IMR-90 (cell line): ENCODE data around the gene VTCN1. TPM values are rescaled to one million over a fixed set of nuclear protein-coding genes. Genes with fewer than 3 reads are reported as not detected.

Experiments used
- ATAC-seq: fragments of 200-7000 bp; cut with Tn5 transposase; 2 replicates; pipeline ENCODE4 v1.9.1; 2020; ENCODE audit warnings: low read depth, mild to moderate bottlenecking, moderate library complexity
- BruUV-seq: library from RNA; stranded (reverse); fragments of 400-500 nt; replicated peaks from 2 replicates; lab custom pipeline; 2021; lab: Mats Ljungman, UMichigan
- CTCF ChIA-PET: fragments of 300-600 bp; formaldehyde crosslinking; extraction: SDS; loops from one replicate; lab custom pipeline; 2021; ENCODE audit warnings: antibody characterized with exemption; lab: Yijun Ruan, JAX
- POLR2A ChIA-PET: fragments of 300-600 bp; sonication (Branson Sonifier 250); formaldehyde crosslinking; loops from one replicate; lab custom pipeline; 2022; ENCODE audit warnings: antibody characterized with exemption; ENCODE audit not compliant: unreplicated experiment; lab: Charles Lee
- DNase-seq: peaks from one replicate; pipeline ENCODE4 v3.0.0; 2013
- H2AFZ ChIP-seq: replicated peaks from 2 replicates; pipeline ENCODE3; 2013; ENCODE audit warnings: low read length, mild to moderate bottlenecking; ENCODE audit not compliant: poor library complexity
- H2AK5ac ChIP-seq: 2 replicates; pipeline ENCODE4 v1.6.1; 2013; ENCODE audit warnings: low read depth, low read length, inconsistent platforms
- H2AK9ac ChIP-seq: replicated peaks from 2 replicates; pipeline ENCODE3; 2013; ENCODE audit warnings: mild to moderate bottlenecking, low read depth, low read length, moderate library complexity; ENCODE audit not compliant: poor library complexity
- H2BK120ac ChIP-seq: 2 replicates; pipeline ENCODE4 v1.6.1; 2013; ENCODE audit warnings: low read depth, low read length, inconsistent platforms
- H2BK15ac ChIP-seq: 3 replicates; pipeline ENCODE4 v1.6.1; 2013; ENCODE audit warnings: low read depth, low read length, inconsistent platforms
- H2BK20ac ChIP-seq: 2 replicates; pipeline ENCODE4 v1.6.1; 2013; ENCODE audit warnings: low read depth, mild to moderate bottlenecking, inconsistent platforms, low read length, moderate library complexity
- H2BK5ac ChIP-seq: 2 replicates; pipeline ENCODE4 v1.6.1; 2013; ENCODE audit warnings: mild to moderate bottlenecking, low read depth, low read length, inconsistent platforms; ENCODE audit not compliant: poor library complexity, severe bottlenecking
- H3K14ac ChIP-seq: replicated peaks from 2 replicates; pipeline ENCODE4 v1.6.1; 2013; ENCODE audit warnings: low read depth, low read length, inconsistent platforms
- H3K18ac ChIP-seq: 2 replicates; pipeline ENCODE4 v1.6.1; 2013; ENCODE audit warnings: low read depth, low read length, control low read depth
- H3K23ac ChIP-seq: 2 replicates; pipeline ENCODE4 v1.6.1; 2013; ENCODE audit warnings: low read depth, low read length, inconsistent platforms
- H3K27ac ChIP-seq: 2 replicates; pipeline ENCODE4 v1.5.1; 2013; ENCODE audit warnings: mild to moderate bottlenecking, control low read depth, low read length; ENCODE audit not compliant: insufficient read depth
- H3K27me3 ChIP-seq: 2 replicates; pipeline ENCODE4 v1.6.1; 2013; ENCODE audit warnings: low read length; ENCODE audit not compliant: control insufficient read depth, insufficient read depth
- H3K36me3 ChIP-seq: 2 replicates; pipeline ENCODE4 v1.6.1; 2013; ENCODE audit warnings: low read length, mixed read lengths; ENCODE audit not compliant: control insufficient read depth, insufficient read depth
- H3K4ac ChIP-seq: 2 replicates; pipeline ENCODE4 v1.6.1; 2013; ENCODE audit warnings: low read depth, low read length, inconsistent platforms
- H3K4me1 ChIP-seq: 2 replicates; pipeline ENCODE4 v1.6.1; 2013; ENCODE audit warnings: low read length, mixed read lengths; ENCODE audit not compliant: control insufficient read depth, insufficient read depth
- H3K4me2 ChIP-seq: 2 replicates; pipeline ENCODE4 v1.6.1; 2013; ENCODE audit warnings: low read depth, mild to moderate bottlenecking, control low read depth, low read length, moderate library complexity
- H3K4me3 ChIP-seq: 2 replicates; pipeline ENCODE4 v1.5.1; 2013; ENCODE audit warnings: low read depth, mild to moderate bottlenecking, control low read depth, low read length, moderate library complexity; ENCODE audit not compliant: insufficient read depth
- H3K56ac ChIP-seq: 2 replicates; pipeline ENCODE4 v1.6.1; 2013; ENCODE audit warnings: low read length, inconsistent platforms; ENCODE audit not compliant: insufficient read depth; ENCODE audit errors: extremely low read depth
- H3K79me1 ChIP-seq, 2 experiments: 2 replicates each; pipeline ENCODE4 v1.6.1; 2013; ENCODE audit warnings: low read length in 2 of 2, inconsistent platforms in 1 of 2, low read depth in 1 of 2
- H3K9ac ChIP-seq: 2 replicates; pipeline ENCODE4 v1.6.1; 2013; ENCODE audit warnings: low read depth, low read length, control low read depth
- H3K9me1 ChIP-seq: 2 replicates; pipeline ENCODE4 v1.6.1; 2013; ENCODE audit warnings: low read length, inconsistent platforms; ENCODE audit not compliant: insufficient read depth
- H3K9me3 ChIP-seq: 2 replicates; pipeline ENCODE4 v1.6.1; 2013; ENCODE audit warnings: low read length; ENCODE audit not compliant: control insufficient read depth, insufficient read depth
- H4K20me1 ChIP-seq: 2 replicates; pipeline ENCODE4 v1.6.1; 2013; ENCODE audit warnings: low read length, inconsistent platforms; ENCODE audit not compliant: insufficient read depth
- H4K5ac ChIP-seq: 2 replicates; pipeline ENCODE4 v1.6.1; 2013; ENCODE audit warnings: mild to moderate bottlenecking, low read depth, low read length, control low read depth
- H4K8ac ChIP-seq, 2 experiments: 2 replicates each; pipeline ENCODE4 v1.6.1; 2013; ENCODE audit warnings: low read depth in 2 of 2, low read length in 2 of 2, control low read depth in 1 of 2, inconsistent platforms in 1 of 2
- H4K91ac ChIP-seq: 2 replicates; pipeline ENCODE4 v1.6.1; 2013; ENCODE audit warnings: low read depth, low read length, inconsistent platforms; ENCODE audit not compliant: insufficient read depth
- BHLHE40 ChIP-seq: fragments of 150-350 bp; IDR thresholded peaks from 2 replicates; pipeline ENCODE4 v1.6.1; 2016; ENCODE audit warnings: mild to moderate bottlenecking, low read depth, low read length
- CHD1 ChIP-seq: IDR thresholded peaks from 2 replicates; pipeline ENCODE4 v1.6.1; 2012; ENCODE audit warnings: low read depth, low read length, improper control_type of control experiment
- ELK1 ChIP-seq: fragments of 150-350 bp; IDR thresholded peaks from 2 replicates; pipeline ENCODE4 v1.6.1; 2016; ENCODE audit warnings: low read depth, mild to moderate bottlenecking, low read length, moderate library complexity, borderline replicate concordance
- POLR2A ChIP-seq: IDR thresholded peaks from 2 replicates; pipeline ENCODE4 v1.6.1; 2012; ENCODE audit warnings: mild to moderate bottlenecking, low read depth, low read length
- RAD21 ChIP-seq: IDR thresholded peaks from 2 replicates; pipeline ENCODE4 v1.6.1; 2012; ENCODE audit warnings: low read length, improper control_type of control experiment
- RCOR1 ChIP-seq: IDR thresholded peaks from 2 replicates; pipeline ENCODE4 v1.6.1; 2012; ENCODE audit warnings: mild to moderate bottlenecking, low read length, improper control_type of control experiment; ENCODE audit not compliant: insufficient replicate concordance
- WGBS, 2 experiments: methylation state at CpG; one replicate each; pipeline versions ENCODE4 v1.1.5 to v1.1.7; 2013; ENCODE audit warnings: missing lambda C conversion rate in 2 of 2; ENCODE audit not compliant: insufficient read length in 1 of 2; ENCODE audit errors: extremely low coverage in 2 of 2; 5-methylcytosine and 5-hydroxymethylcytosine counted together
- dilution Hi-C: fragments of 300-500 bp; cut with HindIII; formaldehyde crosslinking; loops from one replicate; pipeline ENCODE4 v1.14.3; 2018; ENCODE audit warnings: low sequenced_read_pairs; ENCODE audit not compliant: unreplicated experiment
- in situ Hi-C: fragments of 300-500 bp; cut with MboI; formaldehyde crosslinking; loops from 3 replicates; pipeline ENCODE4 v1.14.3; 2019; ENCODE audit warnings: low sequenced_read_pairs, inconsistent platforms, mixed read lengths
- intact Hi-C: fragments of 100-400 bp; cut with micrococcal nuclease; formaldehyde crosslinking; loops from 2 replicates; pipeline ENCODE4 v1.10.0; 2022
- polyA plus RNA-seq, 3 experiments: library from polyadenylated mRNA; depleted of rRNA; stranded (reverse); fragments of >200 nt; gene quantifications; 2 replicates each; pipeline ENCODE4 v1.2.3, GENCODE V29; 2012; ENCODE audit warnings: low replicate concordance in 1 of 3
- total RNA-seq: library from RNA; depleted of rRNA; stranded (reverse); fragments of >200 nt; gene quantifications from 2 replicates; pipeline ENCODE4 v1.2.3, GENCODE V29; 2012
- TF ChIP-seq, protein P1 (sequence below): conservative IDR thresholded peaks from 2 replicates; pipeline ENCODE4 v1.5.1; 2012; ENCODE audit warnings: mild to moderate bottlenecking, low read depth, low read length, improper control_type of control experiment

VTCN1 gene
- total and polyA plus RNA-seq, 2 of the 4 experiments (the other 2 are of a cell fraction), result not detected

DNA sequence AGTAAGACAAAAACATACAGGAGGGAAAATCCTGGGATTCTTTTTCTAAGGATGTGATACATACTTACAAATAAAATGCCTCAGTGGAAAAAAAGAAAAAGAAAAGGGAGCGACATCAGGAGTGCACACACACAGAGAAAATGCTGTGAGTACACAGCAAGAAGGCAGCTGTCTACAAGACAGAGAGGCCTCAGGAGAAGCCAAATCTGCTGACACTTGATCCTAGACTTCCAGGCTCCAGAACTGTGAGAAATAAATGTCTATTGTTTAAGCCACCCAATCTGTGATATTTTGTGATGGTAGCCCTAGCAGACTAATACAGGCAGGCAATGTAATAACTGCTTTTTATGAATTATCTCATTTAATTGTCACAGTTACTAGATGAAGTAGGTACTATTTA, 72.2 kb downstream of the VTCN1 start:
- Histone ChIP-seq H2AK5ac (no peak overlapping the region), H3K14ac (no peak overlapping the region), H3K4ac (no peak overlapping the region), H4K8ac (no peak overlapping the region), H3K4me1 (peaks cover 7% of the 10 kb centered on the region), H3K9me1 (peaks cover 2% of the 10 kb centered on the region; the same call in 1 of the 2 replicates), H3K4me2 (no peak overlapping the region), H3K9ac (no peak overlapping the region), H3K27ac (no peak overlapping the region), H2BK15ac (no peak overlapping the region), H3K4me3 (no peak overlapping the region), H3K27me3 (no peaks in the 10 kb centered on the region), H3K23ac (no peak overlapping the region), H3K18ac (no peak overlapping the region), H2BK5ac (no peak overlapping the region), H4K91ac (no peak overlapping the region), H2BK20ac (no peak overlapping the region), H2AFZ (no peak overlapping the region), H4K20me1 (no peaks in the 10 kb centered on the region; the same call in 1 of the 2 replicates), H3K79me1 (no peaks in the 10 kb centered on the region), H4K5ac (no peak overlapping the region), H2AK9ac (no peak overlapping the region), H2BK120ac (no peak overlapping the region), H3K36me3 (no peaks in the 10 kb centered on the region), H3K56ac (no peak overlapping the region), H3K9me3 (no peaks in the 10 kb centered on the region)
- ChIA-PET CTCF (no interaction called here), POLR2A (no interaction called here)
- ATAC-seq (no peak), DNase-seq (no peak)
- no peak for TF ChIP-seq ELK1
- TF ChIP-seq RAD21, result no peak
- TF ChIP-seq CHD1, result no peak
- no peak for TF ChIP-seq RCOR1
- TF ChIP-seq, protein P1, sequence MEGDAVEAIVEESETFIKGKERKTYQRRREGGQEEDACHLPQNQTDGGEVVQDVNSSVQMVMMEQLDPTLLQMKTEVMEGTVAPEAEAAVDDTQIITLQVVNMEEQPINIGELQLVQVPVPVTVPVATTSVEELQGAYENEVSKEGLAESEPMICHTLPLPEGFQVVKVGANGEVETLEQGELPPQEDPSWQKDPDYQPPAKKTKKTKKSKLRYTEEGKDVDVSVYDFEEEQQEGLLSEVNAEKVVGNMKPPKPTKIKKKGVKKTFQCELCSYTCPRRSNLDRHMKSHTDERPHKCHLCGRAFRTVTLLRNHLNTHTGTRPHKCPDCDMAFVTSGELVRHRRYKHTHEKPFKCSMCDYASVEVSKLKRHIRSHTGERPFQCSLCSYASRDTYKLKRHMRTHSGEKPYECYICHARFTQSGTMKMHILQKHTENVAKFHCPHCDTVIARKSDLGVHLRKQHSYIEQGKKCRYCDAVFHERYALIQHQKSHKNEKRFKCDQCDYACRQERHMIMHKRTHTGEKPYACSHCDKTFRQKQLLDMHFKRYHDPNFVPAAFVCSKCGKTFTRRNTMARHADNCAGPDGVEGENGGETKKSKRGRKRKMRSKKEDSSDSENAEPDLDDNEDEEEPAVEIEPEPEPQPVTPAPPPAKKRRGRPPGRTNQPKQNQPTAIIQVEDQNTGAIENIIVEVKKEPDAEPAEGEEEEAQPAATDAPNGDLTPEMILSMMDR, result no peak
- no peak for TF ChIP-seq BHLHE40
- TF ChIP-seq POLR2A, result no peak
- no TSS peak for BruUV-seq
- dilution Hi-C loops (no loop called here), intact Hi-C loops (no loop called here), in situ Hi-C loops (no loop called here)
- WGBS, 2 experiments, result no CpG with 5 or more reads among the region's 1 CpG
